ENCODE measurements around the gene TOP3A.

TOP3A gene

GRCh38 chr17:18253947-18254821, 60.6 kb downstream of the TOP3A start:
- no peak for DNase-seq (ENCODE audit: low read depth in 2 of 2)

GRCh38 chr17:18253187-18253884, 61.5 kb downstream of the TOP3A start:
- no peak for DNase-seq (ENCODE audit: low read depth in 2 of 2)

GRCh38 chr17:18252160-18252559, 62.6 kb downstream of the TOP3A start:
- DNase-seq (ENCODE audit: low read depth in 2 of 2) = no peak

- DNase-seq (ENCODE audit: low read depth in 2 of 2) = no peak
Observed at GRCh38 chr17:18251204-18251603, 63.6 kb downstream of the TOP3A start.

GRCh38 chr17:18250708-18251107, 64.1 kb downstream of the TOP3A start:
- no peak for DNase-seq (ENCODE audit: low read depth in 2 of 2)

- DNase-seq (ENCODE audit: low read depth in 2 of 2) = no peak
Observed at GRCh38 chr17:18250259-18250658, 64.5 kb downstream of the TOP3A start.

GRCh38 chr17:18248811-18249210, 66.0 kb downstream of the TOP3A start:
- DNase-seq (ENCODE audit: low read depth in 2 of 2) = no peak

- DNase-seq (ENCODE audit: low read depth in 2 of 2) = peak in 1 of 2 experiments; percentile 52
Observed at GRCh38 chr17:18248300-18248731, 66.5 kb downstream of the TOP3A start.

- no peak for DNase-seq (ENCODE audit: low read depth in 2 of 2)
Observed at GRCh38 chr17:18247613-18248001, 67.2 kb downstream of the TOP3A start.

- DNase-seq (ENCODE audit: low read depth in 2 of 2) = peak in 1 of 2 experiments; percentile 49
Observed at GRCh38 chr17:18246880-18247612, 67.7 kb downstream of the TOP3A start.

- DNase-seq (ENCODE audit: low read depth in 2 of 2) = no peak
Observed at GRCh38 chr17:18246109-18246725, 68.6 kb downstream of the TOP3A start.

GRCh38 chr17:18245038-18245776, 69.6 kb downstream of the TOP3A start:
- DNase-seq (ENCODE audit: low read depth in 2 of 2) = no peak

- no peak for DNase-seq (ENCODE audit: low read depth in 2 of 2)
Observed at GRCh38 chr17:18241229-18241871, 73.4 kb downstream of the TOP3A start.

- no peak for DNase-seq (ENCODE audit: low read depth in 2 of 2)
Observed at GRCh38 chr17:18240449-18240848, 74.3 kb downstream of the TOP3A start.

GRCh38 chr17:18238299-18238698, 76.5 kb downstream of the TOP3A start:
- DNase-seq (ENCODE audit: low read depth in 2 of 2) = no peak

GRCh38 chr17:18237461-18237860, 77.3 kb downstream of the TOP3A start:
- no peak for DNase-seq (ENCODE audit: low read depth in 2 of 2)

- DNase-seq (ENCODE audit: low read depth in 2 of 2) = no peak
Observed at GRCh38 chr17:18236494-18236893, 78.3 kb downstream of the TOP3A start.

- DNase-seq (ENCODE audit: low read depth in 2 of 2) = peak in 1 of 2 experiments; percentile 26
Observed at GRCh38 chr17:18235743-18236256, 79.0 kb downstream of the TOP3A start.

GRCh38 chr17:18234853-18235380, 79.9 kb downstream of the TOP3A start:
- no peak for DNase-seq (ENCODE audit: low read depth in 2 of 2)

Data from stimulated activated CD4-positive, alpha-beta T cell treated with anti-CD3 and anti-CD28 coated beads, Interleukin-12 subunit alpha, Interleukin-12 subunit beta, amount 100 ng/mL, for 24 hours (primary cell).